ENCODE data around the gene PRKCH.

The PRKCH gene

GRCh38 chr14:61485661-61486060 lies 164.3 kb downstream of the PRKCH start:
- TF ChIP-seq CTCF (conservative IDR thresholded peaks at IDR 0.05; ENCODE audit: low read depth, low read length): no peak

GRCh38 chr14:61486930-61487495 lies 165.6 kb downstream of the PRKCH start:
- DNase-seq (ENCODE audit: low read depth): no peak
- TF ChIP-seq CTCF (conservative IDR thresholded peaks at IDR 0.05; ENCODE audit: low read depth, low read length): no peak
- H3K4me3 ChIP-seq (ENCODE audit: low read depth, low read length): no peak overlapping the region

More at GRCh38 chr14:61485661-61486060, 164.3 kb downstream of the PRKCH start:
- H3K4me3 ChIP-seq (ENCODE audit: low read depth, low read length): no peak overlapping the region
- DNase-seq (ENCODE audit: low read depth): no peak

- H3K4me3 ChIP-seq (ENCODE audit: low read depth, low read length): no peak overlapping the region
- DNase-seq (ENCODE audit: low read depth): no peak
- TF ChIP-seq CTCF (conservative IDR thresholded peaks at IDR 0.05; ENCODE audit: low read depth, low read length): no peak
Measured at GRCh38 chr14:61488417-61489401, 167.3 kb downstream of the PRKCH start.

- H3K4me3 ChIP-seq (ENCODE audit: low read depth, low read length): no peak overlapping the region
- no peak for DNase-seq (ENCODE audit: low read depth)
- no peak for TF ChIP-seq CTCF (conservative IDR thresholded peaks at IDR 0.05; ENCODE audit: low read depth, low read length)
Measured at GRCh38 chr14:61489512-61489911, 168.1 kb downstream of the PRKCH start.

- TF ChIP-seq CTCF (conservative IDR thresholded peaks at IDR 0.05; ENCODE audit: low read depth, low read length): no peak
- no peak for DNase-seq (ENCODE audit: low read depth)
- H3K4me3 ChIP-seq (ENCODE audit: low read depth, low read length): no peak overlapping the region
Measured at GRCh38 chr14:61489932-61490331, 168.6 kb downstream of the PRKCH start.

- no peak for TF ChIP-seq CTCF (conservative IDR thresholded peaks at IDR 0.05; ENCODE audit: low read depth, low read length)
- no peak overlapping the region for H3K4me3 ChIP-seq (ENCODE audit: low read depth, low read length)
- no peak for DNase-seq (ENCODE audit: low read depth)
Measured at GRCh38 chr14:61491224-61491623, 169.8 kb downstream of the PRKCH start.
